DOHH2 (cell line): ENCODE data around the gene DGKZ.
A peak's percentile ranks its signal among the peaks of the same experiment; 100 is the strongest.

Source experiments
- H3F3A ChIP-seq: fragments of 200-600 bp; sonication (generic), shearing (Covaris generic); 2 replicates; pipeline ENCODE4 v1.6.0; 2016; ENCODE audit warnings: antibody characterized with exemption, mild to moderate bottlenecking; ENCODE audit not compliant: control insufficient read depth, insufficient read depth
- H3K27ac ChIP-seq: fragments of 200-600 bp; sonication (generic); 2 replicates; pipeline ENCODE4 v1.5.1; 2014; ENCODE audit warnings: low read depth, mild to moderate bottlenecking, low read length, moderate library complexity
- H3K27me3 ChIP-seq: fragments of 200-600 bp; sonication (generic); 2 replicates; pipeline ENCODE4 v1.6.1; 2014; ENCODE audit warnings: mild to moderate bottlenecking, low read length, mixed read lengths; ENCODE audit not compliant: control insufficient read depth
- H3K36me3 ChIP-seq: fragments of 200-600 bp; sonication (generic); 2 replicates; pipeline ENCODE4 v1.6.1; 2014; ENCODE audit warnings: mild to moderate bottlenecking, low read length, moderate library complexity, mixed read lengths; ENCODE audit not compliant: control insufficient read depth
- H3K4me1 ChIP-seq: fragments of 200-600 bp; sonication (generic); 2 replicates; pipeline ENCODE4 v1.6.1; 2014; ENCODE audit warnings: mild to moderate bottlenecking, low read length, mixed read lengths; ENCODE audit not compliant: control insufficient read depth
- H3K4me2 ChIP-seq: fragments of 200-600 bp; sonication (generic); 2 replicates; pipeline ENCODE4 v1.6.0; 2014; ENCODE audit warnings: mild to moderate bottlenecking, low read length, moderate library complexity
- H3K4me3 ChIP-seq: fragments of 200-600 bp; sonication (generic); 2 replicates; pipeline ENCODE4 v1.5.1; 2014; ENCODE audit warnings: mild to moderate bottlenecking, low read length, mixed read lengths
- H3K79me2 ChIP-seq: fragments of 200-600 bp; sonication (generic); 2 replicates; pipeline ENCODE4 v1.6.1; 2014; ENCODE audit warnings: mild to moderate bottlenecking, low read length, mixed read lengths; ENCODE audit not compliant: control insufficient read depth
- H3K9me2 ChIP-seq: fragments of 200-600 bp; sonication (generic); replicated peaks from 2 replicates; pipeline ENCODE4 v1.6.1; 2014; ENCODE audit warnings: mild to moderate bottlenecking, low read length, mixed read lengths; ENCODE audit not compliant: control insufficient read depth
- H3K9me3 ChIP-seq: fragments of 200-600 bp; sonication (generic); 2 replicates; pipeline ENCODE4 v1.6.1; 2014; ENCODE audit warnings: antibody characterized with exemption, low read length, mixed read lengths; ENCODE audit not compliant: control insufficient read depth, insufficient read depth
- H4K20me1 ChIP-seq: fragments of 200-600 bp; sonication (generic); 2 replicates; pipeline ENCODE4 v1.6.0; 2014; ENCODE audit warnings: low read depth, mild to moderate bottlenecking, antibody characterized with exemption, low read length, moderate library complexity; ENCODE audit not compliant: control insufficient read depth, insufficient read depth
- EZH2phosphoT487 ChIP-seq: fragments of 200-600 bp; sonication (generic); IDR thresholded peaks from 2 replicates; pipeline ENCODE4 v1.6.1; 2017; ENCODE audit warnings: borderline replicate concordance, mild to moderate bottlenecking, antibody characterized with exemption, low read length, moderate library complexity, mixed read lengths
- TF ChIP-seq, protein P1 (sequence below): fragments of 200-600 bp; sonication (generic); IDR thresholded peaks from one replicate; pipeline ENCODE4 v1.5.1; 2014; ENCODE audit warnings: antibody characterized with exemption, mild to moderate bottlenecking, low read depth, low read length; ENCODE audit not compliant: poor library complexity, severe bottlenecking

The DGKZ gene

DNA sequence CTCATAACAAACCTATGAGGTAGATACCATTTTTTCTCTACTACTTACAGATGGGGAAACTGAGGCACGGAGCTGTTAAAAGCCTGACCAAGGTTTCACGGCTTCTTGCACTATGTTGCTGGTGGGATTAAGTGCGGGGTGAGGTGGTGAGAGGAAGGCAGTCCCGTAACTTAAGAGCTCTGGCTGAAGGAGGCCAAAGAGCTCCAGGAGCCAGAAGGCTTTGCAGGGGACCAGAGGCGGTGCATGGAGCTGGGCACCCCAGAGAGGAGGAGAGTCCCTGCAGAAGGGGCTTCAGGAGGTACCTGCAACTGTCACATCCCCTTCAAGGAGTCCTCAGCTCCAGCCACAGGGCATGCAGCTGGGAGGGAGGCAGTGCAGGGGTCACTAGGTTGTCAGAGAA lies 40.2 kb downstream of the DGKZ start:
- Histone ChIP-seq H3K27me3 (peaks cover 59% of the 10 kb centered on the region), H3K9me3 (no peaks in the 10 kb centered on the region), H3K27ac (no peak overlapping the region), H3K4me3 (no peak overlapping the region), H4K20me1 (no peaks in the 10 kb centered on the region; the same call in 1 of the 2 replicates), H3K4me2 (no peak overlapping the region), H3K79me2 (no peaks in the 10 kb centered on the region), H3K9me2 (no peaks in the 10 kb centered on the region), H3K4me1 (peaks cover 26% of the 10 kb centered on the region), H3F3A (no peaks in the 10 kb centered on the region; the same call in 1 of the 2 replicates), H3K36me3 (no peaks in the 10 kb centered on the region)
- TF ChIP-seq EZH2phosphoT487: no peak
- TF ChIP-seq, protein P1, sequence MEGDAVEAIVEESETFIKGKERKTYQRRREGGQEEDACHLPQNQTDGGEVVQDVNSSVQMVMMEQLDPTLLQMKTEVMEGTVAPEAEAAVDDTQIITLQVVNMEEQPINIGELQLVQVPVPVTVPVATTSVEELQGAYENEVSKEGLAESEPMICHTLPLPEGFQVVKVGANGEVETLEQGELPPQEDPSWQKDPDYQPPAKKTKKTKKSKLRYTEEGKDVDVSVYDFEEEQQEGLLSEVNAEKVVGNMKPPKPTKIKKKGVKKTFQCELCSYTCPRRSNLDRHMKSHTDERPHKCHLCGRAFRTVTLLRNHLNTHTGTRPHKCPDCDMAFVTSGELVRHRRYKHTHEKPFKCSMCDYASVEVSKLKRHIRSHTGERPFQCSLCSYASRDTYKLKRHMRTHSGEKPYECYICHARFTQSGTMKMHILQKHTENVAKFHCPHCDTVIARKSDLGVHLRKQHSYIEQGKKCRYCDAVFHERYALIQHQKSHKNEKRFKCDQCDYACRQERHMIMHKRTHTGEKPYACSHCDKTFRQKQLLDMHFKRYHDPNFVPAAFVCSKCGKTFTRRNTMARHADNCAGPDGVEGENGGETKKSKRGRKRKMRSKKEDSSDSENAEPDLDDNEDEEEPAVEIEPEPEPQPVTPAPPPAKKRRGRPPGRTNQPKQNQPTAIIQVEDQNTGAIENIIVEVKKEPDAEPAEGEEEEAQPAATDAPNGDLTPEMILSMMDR: no peak

DNA sequence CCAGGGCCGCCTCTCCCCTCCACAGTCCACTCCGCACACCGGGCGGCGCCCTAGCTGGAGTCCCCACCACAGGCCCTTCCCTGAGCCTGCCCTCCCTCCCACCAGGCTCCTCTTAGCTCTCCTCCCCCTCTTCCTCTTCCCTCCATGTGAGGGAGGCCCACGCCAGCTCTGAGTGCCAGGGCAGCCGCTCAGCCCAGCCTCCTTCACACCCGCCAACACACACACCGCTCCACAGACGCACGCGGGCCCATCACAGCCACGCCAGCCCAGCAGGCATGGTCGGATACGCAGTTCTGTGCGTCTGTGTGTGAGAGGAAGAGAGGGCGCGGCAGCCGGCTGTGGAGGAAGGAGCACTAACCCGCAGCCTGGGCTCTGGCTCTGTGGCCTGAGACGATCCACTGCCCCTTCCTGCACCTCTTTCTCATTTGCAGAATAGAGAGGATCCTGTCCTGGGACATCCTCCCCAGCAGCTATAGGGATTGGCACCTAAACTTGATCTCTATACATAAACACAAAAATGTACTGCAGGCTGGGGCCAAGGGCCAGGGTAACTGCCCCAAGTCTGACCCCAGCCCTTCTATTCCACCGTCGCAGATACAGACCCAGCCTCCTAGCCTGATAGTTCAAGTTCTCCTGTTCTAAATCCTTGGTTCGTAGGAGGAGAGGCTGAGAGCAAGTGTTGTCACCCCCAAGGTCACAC lies 40.8 kb downstream of the DGKZ start:
- no peaks in the 10 kb centered on the region for H3K36me3 ChIP-seq
- H3K27me3 ChIP-seq: peaks cover 59% of the 10 kb centered on the region
- no peaks in the 10 kb centered on the region for H3K79me2 ChIP-seq
- H3K4me3 ChIP-seq: no peak overlapping the region
- H4K20me1 ChIP-seq: no peaks in the 10 kb centered on the region; the same call in 1 of the 2 replicates
- H3K4me2 ChIP-seq: no peak overlapping the region; the same call in 1 of the 2 replicates
- no peak overlapping the region for H3K27ac ChIP-seq
- no peaks in the 10 kb centered on the region for H3K9me3 ChIP-seq
- no peaks in the 10 kb centered on the region for H3K9me2 ChIP-seq
- TF ChIP-seq, protein P1: no peak
- no peak for TF ChIP-seq EZH2phosphoT487
- H3F3A ChIP-seq: no peaks in the 10 kb centered on the region; the same call in 1 of the 2 replicates
- peaks cover 32% of the 10 kb centered on the region for H3K4me1 ChIP-seq

- Histone ChIP-seq H3K4me1 (peaks cover 32% of the 10 kb centered on the region), H3K9me3 (no peaks in the 10 kb centered on the region), H3F3A (no peaks in the 10 kb centered on the region; the same call in 1 of the 2 replicates), H3K9me2 (no peaks in the 10 kb centered on the region), H4K20me1 (no peaks in the 10 kb centered on the region; the same call in 1 of the 2 replicates), H3K4me3 (no peak overlapping the region), H3K27me3 (peaks cover 63% of the 10 kb centered on the region), H3K79me2 (no peaks in the 10 kb centered on the region), H3K4me2 (peak overlapping the region; percentile 61; the same call in 1 of the 2 replicates), H3K36me3 (no peaks in the 10 kb centered on the region), H3K27ac (no peak overlapping the region)
- TF ChIP-seq, protein P1: no peak
Measured at GRCh38 chr11:46388619-46389449, 41.6 kb downstream of the DGKZ start.
